HepG2 (cell line): ENCODE measurements around the gene B4GALT3. TPM values are rescaled to one million over a fixed set of nuclear protein-coding genes. Genes with fewer than 3 reads are reported as not detected.

Experiments
- EP300 ChIP-seq, 3 experiments: sonication (generic) in 1 of 3; formaldehyde crosslinking in 1 of 3; IDR thresholded peaks; 2 replicates each; pipeline versions ENCODE4 v1.5.1 to v1.6.1; 2011 to 2020; ENCODE audit warnings: low read depth in 2 of 3, low read length in 2 of 3, borderline replicate concordance in 1 of 3, improper control_type of control experiment in 1 of 3, mild to moderate bottlenecking in 1 of 3, missing genetic modification reagents in 1 of 3, moderate library complexity in 1 of 3
- GLI4 ChIP-seq: sonication (generic); formaldehyde crosslinking; IDR thresholded peaks from 2 replicates; pipeline ENCODE4 v1.5.1; 2020; ENCODE audit warnings: missing genetic modification reagents, mild to moderate bottlenecking, moderate library complexity, borderline replicate concordance
- NRL ChIP-seq: sonication (generic); formaldehyde crosslinking; IDR thresholded peaks from 2 replicates; pipeline ENCODE4 v1.5.0; 2020; ENCODE audit warnings: missing genetic modification reagents, mild to moderate bottlenecking, moderate library complexity, borderline replicate concordance
- PAXIP1 ChIP-seq: sonication (generic); formaldehyde crosslinking; conservative IDR thresholded peaks from 2 replicates; pipeline ENCODE4 v1.4.0; 2020; ENCODE audit warnings: mild to moderate bottlenecking, missing genetic modification reagents, moderate library complexity
- ZBED4 ChIP-seq: sonication (generic); formaldehyde crosslinking; IDR thresholded peaks from 2 replicates; pipeline ENCODE4 v1.4.0; 2020; ENCODE audit warnings: missing genetic modification reagents, borderline replicate concordance
- ZFP36 ChIP-seq: fragments of 150-350 bp; IDR thresholded peaks from 2 replicates; pipeline ENCODE4 v1.6.1; 2018; ENCODE audit warnings: borderline replicate concordance, low read length, low read depth; ENCODE audit not compliant: partially characterized antibody
- ZMAT3 ChIP-seq: sonication (generic); formaldehyde crosslinking; conservative IDR thresholded peaks from 2 replicates; pipeline ENCODE4 v1.7.0; 2021; ENCODE audit warnings: missing genetic modification reagents
- ZNF615 ChIP-seq: sonication (generic); formaldehyde crosslinking; IDR thresholded peaks from 2 replicates; pipeline ENCODE4 v1.5.0; 2020; ENCODE audit warnings: mild to moderate bottlenecking, missing genetic modification reagents, borderline replicate concordance
- ZNF652 ChIP-seq: IDR thresholded peaks from 2 replicates; pipeline ENCODE4 v1.6.1; 2016; ENCODE audit warnings: low read depth, borderline replicate concordance
- ZNF777 ChIP-seq: sonication (generic); formaldehyde crosslinking; IDR thresholded peaks from 2 replicates; pipeline ENCODE4 v1.4.0; 2020; ENCODE audit warnings: missing genetic modification reagents
- ZNF800 ChIP-seq: sonication (generic); formaldehyde crosslinking; IDR thresholded peaks from 2 replicates; pipeline ENCODE4 v1.4.0; 2020; ENCODE audit warnings: missing genetic modification reagents
- ZSCAN12 ChIP-seq: sonication (generic); formaldehyde crosslinking; IDR thresholded peaks from 2 replicates; pipeline ENCODE4 v1.9.0; 2021; ENCODE audit warnings: mild to moderate bottlenecking, missing genetic modification reagents
- polyA plus RNA-seq, 8 experiments: library from polyadenylated mRNA; depleted of rRNA in 3 of 8; stranded (reverse) in 7 of 8; unstranded in 1 of 8; fragments of >200 nt; fragmentation: Illumina TruSeq in 4 of 8; extraction: Trizol in 4 of 8; gene quantifications; 2 replicates each; pipeline versions ENCODE4 v1.2.1 to v1.2.3, GENCODE V29; 2011 to 2016; ENCODE audit warnings: low read depth in 4 of 8, missing spikeins in 1 of 8, mixed read lengths in 1 of 8; ENCODE audit not compliant: insufficient read depth in 1 of 8
- total RNA-seq, 5 experiments: library from RNA; depleted of rRNA; stranded (reverse); fragments of >200 nt; fragmentation: Illumina TruSeq; extraction: Trizol; gene quantifications; 2 replicates each; pipeline ENCODE4 v1.2.3, GENCODE V29; 2016; ENCODE audit warnings: low read depth in 1 of 5
- TF ChIP-seq, protein P1 (sequence below): IDR thresholded peaks from 2 replicates; pipeline ENCODE4 v1.6.1; 2016; ENCODE audit warnings: low read depth
- TF ChIP-seq, protein P2 (sequence below): sonication (generic); formaldehyde crosslinking; IDR thresholded peaks from 2 replicates; pipeline ENCODE4 v1.8.0; 2022; ENCODE audit warnings: missing genetic modification reagents, mild to moderate bottlenecking, borderline replicate concordance

The B4GALT3 gene
- total and polyA plus RNA-seq, 2 of the 13 experiments (the other 11 are each of a cell fraction or from before 2014, with no cell fraction given) = 35.6 to 40.4 TPM

GRCh38 chr1:161131523-161132409 is 45.5 kb downstream of the B4GALT3 start (continued):
- TF ChIP-seq ZBED4 (CRISPR knock-in tag) (no peak), NRL (CRISPR knock-in tag) (0 out of 2 replicates have a peak, but pooled peaks have one; percentile 16), ZFP36 (no peak), ZNF800 (CRISPR knock-in tag) (no peak), PAXIP1 (CRISPR knock-in tag) (no peak), ZSCAN12 (no peak), ZNF652 (CRISPR knock-in tag) (peak; percentile 24; the same call in 1 of the 2 replicates), ZNF615 (no peak), ZNF777 (CRISPR knock-in tag) (no peak), GLI4 (no peak), EP300 (IDR thresholded peaks at IDR 0.05; ENCODE audit: low read depth in 2 of 2, low read length in 2 of 2) (no peak), EP300 (CRISPR knock-in tag; IDR thresholded peaks at IDR 0.05; ENCODE audit: borderline replicate concordance) (no peak), ZMAT3 (no peak)
- TF ChIP-seq, protein P1, sequence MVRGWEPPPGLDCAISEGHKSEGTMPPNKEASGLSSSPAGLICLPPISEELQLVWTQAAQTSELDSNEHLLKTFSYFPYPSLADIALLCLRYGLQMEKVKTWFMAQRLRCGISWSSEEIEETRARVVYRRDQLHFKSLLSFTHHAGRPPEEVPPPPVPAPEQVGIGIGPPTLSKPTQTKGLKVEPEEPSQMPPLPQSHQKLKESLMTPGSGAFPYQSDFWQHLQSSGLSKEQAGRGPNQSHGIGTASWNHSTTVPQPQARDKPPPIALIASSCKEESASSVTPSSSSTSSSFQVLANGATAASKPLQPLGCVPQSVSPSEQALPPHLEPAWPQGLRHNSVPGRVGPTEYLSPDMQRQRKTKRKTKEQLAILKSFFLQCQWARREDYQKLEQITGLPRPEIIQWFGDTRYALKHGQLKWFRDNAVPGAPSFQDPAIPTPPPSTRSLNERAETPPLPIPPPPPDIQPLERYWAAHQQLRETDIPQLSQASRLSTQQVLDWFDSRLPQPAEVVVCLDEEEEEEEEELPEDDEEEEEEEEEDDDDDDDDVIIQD = no peak
- TF ChIP-seq, protein P2, sequence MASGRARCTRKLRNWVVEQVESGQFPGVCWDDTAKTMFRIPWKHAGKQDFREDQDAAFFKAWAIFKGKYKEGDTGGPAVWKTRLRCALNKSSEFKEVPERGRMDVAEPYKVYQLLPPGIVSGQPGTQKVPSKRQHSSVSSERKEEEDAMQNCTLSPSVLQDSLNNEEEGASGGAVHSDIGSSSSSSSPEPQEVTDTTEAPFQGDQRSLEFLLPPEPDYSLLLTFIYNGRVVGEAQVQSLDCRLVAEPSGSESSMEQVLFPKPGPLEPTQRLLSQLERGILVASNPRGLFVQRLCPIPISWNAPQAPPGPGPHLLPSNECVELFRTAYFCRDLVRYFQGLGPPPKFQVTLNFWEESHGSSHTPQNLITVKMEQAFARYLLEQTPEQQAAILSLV (CRISPR knock-in tag) = 0 out of 2 replicates have a peak, but pooled peaks have one; percentile 21
